ENCODE results near the gene SLC6A19.

Gene SLC6A19

GRCh38 chr5:1209896-1210776, 8.7 kb downstream of the SLC6A19 start:
- H3K27me3 ChIP-seq = peaks cover 11% of the 10 kb centered on the region
- no peaks in the 10 kb centered on the region for H3K4me1 ChIP-seq (ENCODE audit: control insufficient read depth in 1 of 2, insufficient read depth in 1 of 2, low read depth in 1 of 2, low read length in 1 of 2)
- H3K36me3 ChIP-seq = no peaks in the 10 kb centered on the region
- H3K4me3 ChIP-seq (ENCODE audit: low read depth in 1 of 2, low read length in 1 of 2) = no peak overlapping the region
- H3K27ac ChIP-seq = no peak overlapping the region
- no peaks in the 10 kb centered on the region for H3K9me3 ChIP-seq
- TF ChIP-seq CTCF (IDR thresholded peaks at IDR 0.05) = no peak

GRCh38 chr5:1210832-1211251, 9.4 kb downstream of the SLC6A19 start:
- H3K27me3 ChIP-seq = peaks cover 11% of the 10 kb centered on the region
- H3K4me3 ChIP-seq (ENCODE audit: low read depth in 1 of 2, low read length in 1 of 2) = no peak overlapping the region
- no peaks in the 10 kb centered on the region for H3K9me3 ChIP-seq
- no peaks in the 10 kb centered on the region for H3K4me1 ChIP-seq (ENCODE audit: control insufficient read depth in 1 of 2, insufficient read depth in 1 of 2, low read depth in 1 of 2, low read length in 1 of 2)
- no peaks in the 10 kb centered on the region for H3K36me3 ChIP-seq
- TF ChIP-seq CTCF (IDR thresholded peaks at IDR 0.05) = no peak
- no peak overlapping the region for H3K27ac ChIP-seq

- no peak overlapping the region for H3K4me3 ChIP-seq (ENCODE audit: low read depth in 1 of 2, low read length in 1 of 2)
- no peaks in the 10 kb centered on the region for H3K9me3 ChIP-seq
- H3K4me1 ChIP-seq (ENCODE audit: control insufficient read depth in 1 of 2, insufficient read depth in 1 of 2, low read depth in 1 of 2, low read length in 1 of 2) = no peaks in the 10 kb centered on the region
- H3K36me3 ChIP-seq = no peaks in the 10 kb centered on the region
- peaks cover 11% of the 10 kb centered on the region for H3K27me3 ChIP-seq
- no peak for TF ChIP-seq CTCF (IDR thresholded peaks at IDR 0.05)
- no peak overlapping the region for H3K27ac ChIP-seq
Observed at GRCh38 chr5:1211701-1212100, 10.3 kb downstream of the SLC6A19 start.

GRCh38 chr5:1212271-1212670, 10.9 kb downstream of the SLC6A19 start:
- no peak for TF ChIP-seq CTCF (IDR thresholded peaks at IDR 0.05)
- H3K27me3 ChIP-seq = peaks cover 9% of the 10 kb centered on the region

GRCh38 chr5:1212881-1213280, 11.5 kb downstream of the SLC6A19 start:
- H3K4me1 ChIP-seq (ENCODE audit: control insufficient read depth in 1 of 2, insufficient read depth in 1 of 2, low read depth in 1 of 2, low read length in 1 of 2) = no peaks in the 10 kb centered on the region
- no peak overlapping the region for H3K4me3 ChIP-seq (ENCODE audit: low read depth in 1 of 2, low read length in 1 of 2)
- no peak for TF ChIP-seq CTCF (IDR thresholded peaks at IDR 0.05)
- peaks cover 3% of the 10 kb centered on the region for H3K27me3 ChIP-seq
- H3K27ac ChIP-seq = no peak overlapping the region
- no peaks in the 10 kb centered on the region for H3K36me3 ChIP-seq
- no peaks in the 10 kb centered on the region for H3K9me3 ChIP-seq

More at GRCh38 chr5:1212271-1212670, 10.9 kb downstream of the SLC6A19 start:
- Histone ChIP-seq H3K4me3 (ENCODE audit: low read depth in 1 of 2, low read length in 1 of 2) (no peak overlapping the region), H3K9me3 (no peaks in the 10 kb centered on the region), H3K4me1 (ENCODE audit: control insufficient read depth in 1 of 2, insufficient read depth in 1 of 2, low read depth in 1 of 2, low read length in 1 of 2) (no peaks in the 10 kb centered on the region), H3K27ac (no peak overlapping the region), H3K36me3 (no peaks in the 10 kb centered on the region)

Measured in neutrophil (primary cell).